ENCODE results near the gene NUBPL.

- no peak for TF ChIP-seq CTCF (optimal IDR thresholded peaks at IDR 0.05 in 1 of 3, IDR thresholded peaks at IDR 0.05 in 1 of 3, conservative IDR thresholded peaks at IDR 0.05 in 1 of 3; ENCODE audit: extremely low read depth in 1 of 3, insufficient read depth in 2 of 3, low read length in 3 of 3)
- no peak for TF ChIP-seq EZH2 (IDR thresholded peaks at IDR 0.05; ENCODE audit: low read length)
Measured at GRCh38 chr14:31895206-31895605, 334.0 kb downstream of the NUBPL start.
